MCF 10A (cell line): Measurements from ENCODE around the gene ST6GALNAC5. TPM values are rescaled to one million over a fixed set of nuclear protein-coding genes. Genes with fewer than 3 reads are reported as not detected.

Experiments used
- BruUV-seq: library from RNA; stranded (reverse); fragments of 400-500 nt; replicated peaks from 2 replicates; lab custom pipeline; 2021; lab: Mats Ljungman, UMichigan
- CTCF ChIA-PET: fragments of 300-600 bp; sonication (Branson Sonifier 250); formaldehyde crosslinking; extraction: SDS; loops from one replicate; lab custom pipeline; 2021; ENCODE audit warnings: antibody characterized with exemption, inconsistent platforms; lab: Yijun Ruan, JAX
- POLR2A ChIA-PET: fragments of 300-600, 350-650 bp; sonication (Branson Sonifier 250); formaldehyde crosslinking; extraction: SDS; loops from one replicate; lab custom pipeline; 2020; ENCODE audit warnings: antibody characterized with exemption, inconsistent platforms; lab: Yijun Ruan, JAX
- DNase-seq: peaks from one replicate; pipeline ENCODE4 v3.0.0-alpha.2; 2018; ENCODE audit not compliant: unreplicated experiment
- H3K27ac Mint-ChIP-seq: one replicate; pipeline ENCODE4 v1.8.0; 2022; ENCODE audit warnings: mild to moderate bottlenecking, low read depth, mixed read lengths; ENCODE audit not compliant: unreplicated experiment
- H3K27me3 Mint-ChIP-seq: one replicate; pipeline ENCODE4 v1.8.0; 2022; ENCODE audit warnings: mixed read lengths; ENCODE audit not compliant: insufficient read depth, unreplicated experiment
- H3K36me3 Mint-ChIP-seq: one replicate; pipeline ENCODE4 v1.8.0; 2022; ENCODE audit warnings: mild to moderate bottlenecking, moderate library complexity, mixed read lengths; ENCODE audit not compliant: insufficient read depth, unreplicated experiment
- H3K4me1 Mint-ChIP-seq: one replicate; pipeline ENCODE4 v1.8.0; 2022; ENCODE audit warnings: mixed read lengths; ENCODE audit not compliant: insufficient read depth, unreplicated experiment
- H3K4me3 Mint-ChIP-seq: one replicate; pipeline ENCODE4 v1.8.0; 2022; ENCODE audit warnings: mild to moderate bottlenecking, moderate library complexity, mixed read lengths; ENCODE audit not compliant: unreplicated experiment
- H3K9me3 Mint-ChIP-seq: one replicate; pipeline ENCODE4 v1.8.0; 2022; ENCODE audit warnings: mixed read lengths; ENCODE audit not compliant: unreplicated experiment
- CTCF ChIP-seq: fragments of 200-600 bp; IDR thresholded peaks from one replicate; pipeline ENCODE4 v1.8.0; 2022; ENCODE audit warnings: antibody characterized with exemption, mild to moderate bottlenecking; ENCODE audit not compliant: unreplicated experiment
- intact Hi-C: fragments of 100-400 bp; cut with micrococcal nuclease; formaldehyde crosslinking; loops from 2 replicates; pipeline ENCODE4 v1.14.1; 2022
- total RNA-seq: library from RNA; stranded (reverse); gene quantifications from 2 replicates; pipeline ENCODE4 v1.2.3, GENCODE V29; 2022

Gene ST6GALNAC5
- total RNA-seq, 1 experiment from 2014 or later = 3.3 TPM

GRCh38 chr1:77025599-77025998, 158.3 kb downstream of the ST6GALNAC5 start:
- H3K9me3 Mint-ChIP-seq = no peaks in the 10 kb centered on the region
- intact Hi-C loops = no loop called here
- CTCF ChIA-PET = no interaction called here
- H3K27ac Mint-ChIP-seq = no peak overlapping the region
- POLR2A ChIA-PET = no interaction called here
- H3K4me1 Mint-ChIP-seq = peaks cover 5% of the 10 kb centered on the region
- no peak for DNase-seq
- no TSS peak for BruUV-seq
- peaks cover 7% of the 10 kb centered on the region for H3K36me3 Mint-ChIP-seq
- no peaks in the 10 kb centered on the region for H3K27me3 Mint-ChIP-seq
- no peak for TF ChIP-seq CTCF
- no peak overlapping the region for H3K4me3 Mint-ChIP-seq

DNA sequence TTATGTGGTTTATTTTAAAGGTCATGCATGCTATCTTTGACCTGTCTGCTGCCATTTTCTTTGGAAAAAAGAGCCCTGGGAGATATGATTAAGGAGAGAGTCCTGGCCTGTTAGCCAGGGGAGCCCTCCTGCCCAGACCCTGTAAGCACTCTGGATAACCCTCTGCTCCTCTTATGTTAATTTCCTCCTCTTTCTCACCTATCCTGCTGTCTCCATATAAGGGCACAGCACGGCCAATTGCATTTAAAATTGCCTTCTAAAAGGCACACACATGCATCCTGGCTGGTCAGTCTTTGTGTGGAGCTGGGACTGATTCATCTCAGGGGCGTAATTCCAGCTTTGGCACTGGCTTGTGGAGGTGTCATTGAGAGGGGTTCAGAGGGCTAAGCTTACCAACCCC, 158.9 kb downstream of the ST6GALNAC5 start:
- no peaks in the 10 kb centered on the region for H3K9me3 Mint-ChIP-seq
- peaks cover 5% of the 10 kb centered on the region for H3K4me1 Mint-ChIP-seq
- intact Hi-C loops = no loop called here
- ChIA-PET CTCF (no interaction called here), POLR2A (no interaction called here)
- TF ChIP-seq CTCF = no peak
- peaks cover 7% of the 10 kb centered on the region for H3K36me3 Mint-ChIP-seq
- no peak overlapping the region for H3K27ac Mint-ChIP-seq
- no TSS peak for BruUV-seq
- no peak for DNase-seq
- H3K4me3 Mint-ChIP-seq = no peak overlapping the region
- no peaks in the 10 kb centered on the region for H3K27me3 Mint-ChIP-seq

DNA sequence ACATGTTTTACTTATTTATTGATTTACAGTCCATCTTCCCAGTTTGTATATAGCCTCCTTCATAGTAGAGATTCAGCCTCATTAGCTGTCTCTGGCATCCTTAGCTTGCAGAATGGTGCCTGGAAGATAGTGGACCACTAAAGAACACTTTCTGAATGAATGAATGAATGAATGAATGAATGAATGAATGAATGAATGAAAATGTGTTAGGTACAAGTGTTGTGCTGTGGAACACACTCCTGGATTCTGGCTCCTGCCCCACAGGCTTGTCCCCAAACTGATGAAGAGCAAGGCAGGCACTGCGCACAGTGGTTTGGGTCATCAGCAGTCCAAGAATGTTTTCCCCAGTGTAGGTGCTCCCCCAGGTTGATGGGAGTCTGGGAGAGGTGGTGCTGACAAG, 159.4 kb downstream of the ST6GALNAC5 start:
- Mint-ChIP-seq H3K4me3 (no peak overlapping the region), H3K27ac (no peak overlapping the region), H3K4me1 (peaks cover 5% of the 10 kb centered on the region), H3K36me3 (peaks cover 7% of the 10 kb centered on the region), H3K9me3 (no peaks in the 10 kb centered on the region), H3K27me3 (no peaks in the 10 kb centered on the region)
- intact Hi-C loops = no loop called here
- BruUV-seq = no TSS peak
- POLR2A ChIA-PET = no interaction called here
- CTCF ChIA-PET = interaction anchor here (0.9 kb wide), 1 partner anchor 873 kb away, joined by 3 read pairs; no protein-coding TSS in a partner anchor
- TF ChIP-seq CTCF = no peak
- no peak for DNase-seq

DNA sequence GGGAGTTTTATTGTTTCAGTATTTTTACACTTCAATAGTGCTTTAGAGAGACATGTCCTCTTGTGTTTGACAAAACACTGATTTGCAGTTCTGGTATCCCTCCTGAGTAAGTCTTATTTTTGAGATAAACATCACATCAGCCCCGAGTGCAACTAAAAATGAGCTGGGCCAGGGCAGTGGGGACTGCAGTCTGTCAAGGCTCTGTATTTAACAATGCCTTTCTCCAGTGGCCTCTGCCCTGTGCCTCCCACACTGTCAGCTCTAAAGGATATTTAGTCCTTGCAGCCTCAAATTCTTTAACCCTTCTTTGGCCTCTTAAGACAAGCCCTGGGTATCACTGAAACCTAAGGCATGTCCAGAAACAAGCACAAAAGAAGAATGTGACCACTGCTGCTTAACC, 160.6 kb downstream of the ST6GALNAC5 start:
- Mint-ChIP-seq H3K36me3 (peaks cover 7% of the 10 kb centered on the region), H3K9me3 (no peaks in the 10 kb centered on the region), H3K4me3 (no peak overlapping the region), H3K4me1 (peaks cover 5% of the 10 kb centered on the region), H3K27me3 (no peaks in the 10 kb centered on the region), H3K27ac (no peak overlapping the region)
- BruUV-seq = no TSS peak
- no peak for DNase-seq
- ChIA-PET POLR2A (no interaction called here), CTCF (interaction anchor here (1.4 to 2.6 kb wide), 2 partner anchors 13 to 696 kb away, joined by 3 to 15 read pairs; no protein-coding TSS in a partner anchor)
- intact Hi-C loops = no loop called here
- TF ChIP-seq CTCF = no peak
